ENCODE data around the gene GIPC1.

DNA sequence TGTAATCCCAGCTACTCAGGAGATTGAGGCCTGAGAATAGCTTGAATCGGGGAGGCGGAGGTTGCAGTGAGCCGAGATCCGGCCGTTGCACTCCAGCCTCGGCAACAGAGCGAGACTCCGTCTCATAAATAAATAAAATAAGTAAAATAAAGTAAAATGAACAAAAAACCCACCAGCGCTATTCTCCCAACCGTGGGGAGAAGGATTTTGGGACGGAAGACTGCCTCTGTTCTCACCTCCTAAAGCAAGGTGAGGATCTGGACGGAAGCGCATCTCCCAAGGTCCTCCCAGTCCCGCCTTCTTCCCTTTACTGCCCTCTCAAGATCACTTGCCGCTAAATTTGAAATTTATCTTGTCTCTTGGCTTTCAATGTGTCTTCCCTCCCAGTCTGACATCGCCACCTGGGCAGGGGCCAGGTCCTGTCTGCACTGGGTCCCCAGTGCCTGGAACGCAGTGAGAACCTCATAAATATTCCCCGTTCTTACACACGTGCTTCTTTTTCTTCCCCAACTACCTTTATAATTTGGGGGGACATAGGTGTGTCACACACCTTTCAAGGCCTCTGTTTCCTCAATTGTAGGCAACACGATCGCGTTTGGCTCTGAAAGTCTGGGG, 23.4 kb upstream of the GIPC1 start:
- TF ChIP-seq, protein P1, sequence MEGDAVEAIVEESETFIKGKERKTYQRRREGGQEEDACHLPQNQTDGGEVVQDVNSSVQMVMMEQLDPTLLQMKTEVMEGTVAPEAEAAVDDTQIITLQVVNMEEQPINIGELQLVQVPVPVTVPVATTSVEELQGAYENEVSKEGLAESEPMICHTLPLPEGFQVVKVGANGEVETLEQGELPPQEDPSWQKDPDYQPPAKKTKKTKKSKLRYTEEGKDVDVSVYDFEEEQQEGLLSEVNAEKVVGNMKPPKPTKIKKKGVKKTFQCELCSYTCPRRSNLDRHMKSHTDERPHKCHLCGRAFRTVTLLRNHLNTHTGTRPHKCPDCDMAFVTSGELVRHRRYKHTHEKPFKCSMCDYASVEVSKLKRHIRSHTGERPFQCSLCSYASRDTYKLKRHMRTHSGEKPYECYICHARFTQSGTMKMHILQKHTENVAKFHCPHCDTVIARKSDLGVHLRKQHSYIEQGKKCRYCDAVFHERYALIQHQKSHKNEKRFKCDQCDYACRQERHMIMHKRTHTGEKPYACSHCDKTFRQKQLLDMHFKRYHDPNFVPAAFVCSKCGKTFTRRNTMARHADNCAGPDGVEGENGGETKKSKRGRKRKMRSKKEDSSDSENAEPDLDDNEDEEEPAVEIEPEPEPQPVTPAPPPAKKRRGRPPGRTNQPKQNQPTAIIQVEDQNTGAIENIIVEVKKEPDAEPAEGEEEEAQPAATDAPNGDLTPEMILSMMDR (IDR thresholded peaks at IDR 0.05) = no peak
- TF ChIP-seq SMC3 (IDR thresholded peaks at IDR 0.05; ENCODE audit: low read depth, low read length) = no peak
- TF ChIP-seq JUND (IDR thresholded peaks at IDR 0.05) = no peak
- no peak for TF ChIP-seq POLR2AphosphoS5 (IDR thresholded peaks at IDR 0.05; ENCODE audit: low read depth, low read length)
- TF ChIP-seq GABPA (IDR thresholded peaks at IDR 0.05; ENCODE audit: low read depth) = no peak
- no peak for TF ChIP-seq FOSL2 (IDR thresholded peaks at IDR 0.05; ENCODE audit: borderline replicate concordance, low read depth)
- no peak for TF ChIP-seq CHD2 (IDR thresholded peaks at IDR 0.05; ENCODE audit: low read length, partially characterized antibody)
- TF ChIP-seq YY1 (IDR thresholded peaks at IDR 0.05; ENCODE audit: low read depth) = no peak
